Measurements from ENCODE around the gene USP20.

GRCh38 chr9:129840034-129840433, 4.8 kb downstream of the USP20 start:
- TF ChIP-seq ZNF23 (tag by site-specific recombination; IDR thresholded peaks at IDR 0.05; ENCODE audit: borderline replicate concordance), result no peak
- TF ChIP-seq ZNF157 (tag by site-specific recombination; IDR thresholded peaks at IDR 0.05), result no peak
- TF ChIP-seq ZNF133 (tag by site-specific recombination; IDR thresholded peaks at IDR 0.05), result no peak
- TF ChIP-seq CTCF (tag by site-specific recombination; IDR thresholded peaks at IDR 0.05), result no peak
- TF ChIP-seq PATZ1 (tag by site-specific recombination; IDR thresholded peaks at IDR 0.05), result no peak
- no peak for TF ChIP-seq REST (tag by site-specific recombination; IDR thresholded peaks at IDR 0.05)
- no peak for TF ChIP-seq ZNF530 (tag by site-specific recombination; IDR thresholded peaks at IDR 0.05; ENCODE audit: low read depth)
- TF ChIP-seq ZNF654 (tag by site-specific recombination; IDR thresholded peaks at IDR 0.05; ENCODE audit: low read depth), result no peak
- no peak for TF ChIP-seq ZBTB20 (tag by site-specific recombination; IDR thresholded peaks at IDR 0.05)
- TF ChIP-seq ZFP37 (tag by site-specific recombination; IDR thresholded peaks at IDR 0.05), result no peak
- no peak for TF ChIP-seq ZSCAN30 (tag by site-specific recombination; IDR thresholded peaks at IDR 0.05)
- no peak for TF ChIP-seq ZNF114 (tag by site-specific recombination; IDR thresholded peaks at IDR 0.05)

All from HEK293 (cell line).